ENCODE data around the gene HIP1.
"Not testable (repeated sequence)": the region's sequence is repeated elsewhere in the genome, so short reads cannot be mapped to it uniquely, and the experiment has no call there.

Gene HIP1

DNA sequence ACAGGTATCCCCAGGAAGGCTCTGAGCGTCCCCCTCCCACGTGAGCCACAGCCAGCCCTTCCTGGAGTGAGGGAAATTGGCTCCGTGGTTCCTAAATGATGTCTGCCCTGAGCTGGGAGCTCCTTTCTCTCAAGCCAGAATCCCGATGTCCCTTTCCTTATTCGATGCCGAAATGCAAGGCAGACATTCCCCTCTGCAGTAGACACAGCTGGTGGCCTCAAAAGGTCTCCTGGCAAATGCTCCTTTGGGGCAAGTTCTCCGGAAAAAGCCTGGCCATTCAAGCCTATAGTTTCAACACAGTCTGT, 98.9 kb downstream of the HIP1 start:
- DNase-seq (ENCODE audit: low spot score) = peak; percentile 30

DNA sequence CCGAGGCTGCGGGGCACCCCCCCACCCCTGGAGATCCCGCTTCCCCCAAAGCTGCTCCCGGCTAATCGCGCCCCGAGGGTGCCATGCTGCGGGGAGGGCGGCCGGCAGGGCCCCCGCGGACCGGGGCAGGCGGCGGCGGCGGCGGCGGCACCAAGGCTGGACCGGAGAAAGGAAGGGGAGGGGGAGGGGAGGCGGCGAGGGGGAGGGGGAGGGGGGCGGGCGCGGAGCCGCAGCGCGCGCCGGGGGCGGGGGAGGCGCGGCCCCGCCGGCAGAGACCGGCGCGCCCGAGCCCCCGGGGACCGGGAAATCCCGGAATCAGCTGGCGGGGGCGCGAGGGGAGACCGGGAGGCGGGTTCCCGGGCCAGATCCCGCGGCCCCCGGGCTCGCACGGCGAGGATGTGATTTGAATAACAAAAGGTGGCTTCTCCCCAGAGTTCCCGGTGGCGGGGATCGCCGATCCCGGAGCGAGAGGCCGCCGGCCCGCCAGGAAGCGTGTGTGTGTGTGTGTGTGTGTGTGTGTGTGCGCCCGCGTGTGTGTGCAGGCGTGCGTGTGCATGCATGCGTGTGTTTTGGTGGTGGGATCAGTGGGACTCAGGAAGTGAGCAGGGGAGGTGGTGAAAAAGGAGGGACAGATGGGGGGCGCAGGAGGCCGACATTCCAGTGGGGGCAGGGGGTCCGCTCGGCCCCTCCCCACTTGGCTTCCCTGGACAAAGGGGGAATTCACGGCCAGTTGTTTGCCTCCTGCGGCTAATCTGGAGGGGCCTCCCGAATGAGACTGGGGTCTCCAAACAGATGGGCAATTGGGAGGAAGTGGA, 99.5 kb downstream of the HIP1 start:
- peak; percentile 45 for DNase-seq (ENCODE audit: low spot score)

DNA sequence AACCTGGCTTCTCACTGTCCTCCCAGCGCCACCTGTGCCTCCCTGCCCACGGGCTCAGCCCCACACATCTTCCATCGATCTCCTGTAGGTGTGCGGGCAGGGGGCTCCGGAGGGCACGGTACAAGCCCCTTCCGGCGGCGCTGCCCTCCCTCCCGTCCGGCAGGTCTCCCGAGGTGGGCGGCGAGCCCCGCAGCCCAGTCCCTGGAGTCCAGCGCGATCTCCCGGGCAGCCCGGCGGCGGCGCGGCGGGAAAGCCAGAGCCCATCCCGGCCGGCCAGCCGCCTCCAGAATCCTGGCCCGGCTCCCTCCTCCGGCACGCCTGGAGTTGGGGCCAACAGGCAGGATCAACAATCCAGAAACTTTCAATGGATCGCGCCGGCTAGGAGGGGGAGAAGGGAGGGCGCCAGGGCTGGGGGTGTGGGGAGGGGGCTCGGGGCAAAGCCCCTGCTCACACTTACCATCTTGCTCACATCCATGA, 100.1 kb downstream of the HIP1 start:
- DNase-seq (ENCODE audit: low spot score) = peak; percentile 53

DNA sequence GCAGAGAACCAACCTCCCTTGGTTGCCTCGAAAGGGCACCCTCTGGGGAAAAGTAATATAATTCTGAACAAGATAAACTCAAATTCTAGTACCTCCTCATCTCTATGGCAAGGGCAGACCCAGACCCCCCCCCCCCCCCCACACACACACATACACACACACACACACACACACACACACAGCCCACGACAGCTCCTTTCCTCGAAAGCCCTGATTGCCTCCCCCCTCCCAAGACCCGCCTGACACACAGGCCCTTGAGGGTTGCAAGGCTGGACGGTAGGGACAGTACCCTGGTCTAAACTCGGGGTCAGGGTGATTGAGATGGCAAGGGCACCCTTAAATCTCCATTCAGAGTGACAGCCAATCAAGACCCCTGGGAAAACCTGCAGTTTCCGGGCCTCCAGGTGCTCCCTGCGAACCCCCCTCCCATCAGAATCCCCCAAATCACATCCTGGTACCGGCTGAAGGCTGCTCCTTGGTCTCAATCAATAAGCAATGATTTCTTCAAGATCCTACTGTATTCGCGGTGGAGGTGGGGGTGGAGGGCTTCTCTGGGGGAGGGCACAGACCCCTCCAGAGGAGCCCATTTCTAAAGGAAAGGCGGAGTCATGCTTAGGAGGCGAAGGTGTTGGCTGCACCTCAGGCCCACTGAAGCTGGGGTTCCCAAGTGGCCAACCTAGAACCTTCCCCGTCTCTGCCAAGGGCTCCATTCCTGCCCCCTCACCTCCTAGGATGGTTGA, 100.7 kb downstream of the HIP1 start:
- no peak for DNase-seq (ENCODE audit: low spot score)

DNA sequence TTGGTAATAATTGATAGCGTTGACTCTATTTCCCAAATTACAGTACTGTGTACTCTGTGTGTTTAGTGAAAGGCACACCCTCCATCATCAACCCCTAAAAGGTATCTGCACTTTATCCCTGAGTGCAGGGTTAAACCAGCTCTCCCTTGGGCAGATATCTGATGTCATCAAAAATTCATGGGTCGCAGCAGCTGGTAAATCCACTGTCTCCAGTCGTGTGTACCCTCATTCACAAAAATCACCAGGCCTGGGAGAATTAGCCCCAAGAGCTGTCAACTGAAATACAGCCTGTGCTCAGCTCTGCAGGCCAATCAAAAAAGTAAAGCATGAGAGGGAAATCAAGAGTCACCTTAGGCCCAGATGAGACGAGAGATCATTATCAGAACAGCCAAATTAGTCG, 103.7 kb downstream of the HIP1 start:
- no peak for DNase-seq (ENCODE audit: low spot score)

DNA sequence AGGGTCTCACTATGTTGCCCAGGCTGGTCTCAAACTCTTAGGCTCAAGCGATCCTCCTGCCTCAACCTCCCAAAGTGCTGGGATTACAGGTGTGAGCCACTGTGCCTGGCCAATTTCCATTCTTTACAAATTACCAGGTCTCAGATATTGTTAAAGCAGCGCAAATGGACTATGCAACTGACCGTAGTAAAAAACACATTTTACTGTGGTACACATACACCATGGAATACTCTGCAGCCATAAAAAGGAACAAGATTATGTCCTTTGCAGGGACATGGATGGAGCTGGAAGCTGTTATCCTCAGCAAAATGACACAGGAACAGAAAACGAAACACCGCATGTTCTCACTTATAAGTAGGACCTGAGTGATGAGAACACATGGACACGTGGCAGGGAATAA, 106.2 kb downstream of the HIP1 start:
- DNase-seq (ENCODE audit: low spot score) = not testable (repeated sequence)

DNA sequence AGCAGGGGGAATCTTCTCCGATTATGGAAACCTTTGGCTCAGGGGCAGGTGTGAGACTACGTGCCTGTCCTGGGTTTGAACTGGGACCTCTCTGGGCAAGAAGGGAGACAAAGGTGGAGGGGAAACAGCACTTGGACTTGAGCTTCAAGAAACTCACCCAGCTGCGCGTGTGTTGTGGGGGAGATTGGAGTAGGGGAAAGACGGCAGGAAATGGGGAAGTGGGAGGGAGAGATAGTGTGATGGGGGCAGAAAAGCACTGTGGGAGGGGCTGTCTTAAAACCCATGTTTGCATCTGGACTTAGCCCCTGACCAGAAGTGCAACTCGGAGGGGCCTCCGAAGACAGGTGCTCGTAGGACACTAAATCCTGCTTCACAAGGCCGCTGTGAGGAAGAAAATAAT, 107.0 kb downstream of the HIP1 start:
- no peak for DNase-seq (ENCODE audit: low spot score)

DNA sequence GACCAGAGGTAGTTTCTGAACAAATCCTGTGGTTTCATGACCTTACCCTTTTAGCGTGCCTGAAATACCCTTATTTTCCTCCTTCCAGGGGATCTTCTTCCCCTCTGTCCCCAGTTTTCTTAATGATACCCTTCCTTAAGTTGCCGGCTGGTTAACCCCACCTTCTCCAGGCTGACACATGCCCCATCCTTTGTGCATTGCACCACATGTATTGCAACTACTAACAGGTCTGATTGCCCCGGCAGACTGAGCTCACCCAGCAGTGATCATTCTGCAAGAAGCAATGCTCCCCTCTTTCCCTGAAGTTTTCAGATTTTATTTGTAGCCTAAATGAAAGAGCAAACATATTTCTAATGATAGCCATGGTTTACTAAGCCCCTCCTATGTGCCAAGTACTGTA, 108.2 kb downstream of the HIP1 start:
- DNase-seq (ENCODE audit: low spot score) = no peak

DNA sequence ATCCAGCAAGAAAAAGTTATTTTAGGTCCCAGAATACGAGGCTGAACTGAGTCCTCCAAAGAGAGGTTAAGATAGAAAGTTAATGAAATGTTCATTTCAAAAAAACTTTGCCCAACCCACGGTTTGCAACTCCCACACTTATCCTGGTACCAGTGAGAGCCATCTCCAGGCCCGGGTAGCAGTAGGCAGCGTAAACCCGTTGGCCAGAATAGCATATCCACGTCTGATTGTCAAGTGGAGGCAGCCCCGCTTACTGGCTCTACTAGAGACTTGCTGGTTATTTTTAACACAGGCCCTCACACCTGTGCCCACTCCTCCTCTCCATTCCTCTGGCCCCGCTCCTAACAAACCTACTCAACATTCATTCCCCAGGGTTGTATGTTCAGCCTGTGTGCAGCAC, 109.7 kb downstream of the HIP1 start:
- no peak for DNase-seq (ENCODE audit: low spot score)

DNA sequence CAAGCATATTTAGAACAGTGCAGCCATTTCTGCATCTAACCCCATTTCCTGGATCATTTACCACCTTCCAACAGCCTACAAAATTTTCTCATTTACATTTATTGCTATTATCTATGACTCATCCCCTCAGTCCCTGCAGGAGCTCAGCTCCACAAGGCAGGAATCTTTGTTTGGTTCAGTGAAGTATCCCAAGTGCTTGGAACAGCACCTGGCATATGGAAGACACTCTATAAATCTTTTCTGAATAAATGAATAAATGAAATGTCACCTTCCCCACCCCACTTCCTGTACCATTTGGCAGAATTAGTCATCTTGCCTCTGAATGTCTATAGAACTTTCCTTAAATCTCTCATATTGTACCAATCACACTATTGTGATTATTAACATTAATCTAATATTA, 110.7 kb downstream of the HIP1 start:
- DNase-seq (ENCODE audit: low spot score) = no peak

DNA sequence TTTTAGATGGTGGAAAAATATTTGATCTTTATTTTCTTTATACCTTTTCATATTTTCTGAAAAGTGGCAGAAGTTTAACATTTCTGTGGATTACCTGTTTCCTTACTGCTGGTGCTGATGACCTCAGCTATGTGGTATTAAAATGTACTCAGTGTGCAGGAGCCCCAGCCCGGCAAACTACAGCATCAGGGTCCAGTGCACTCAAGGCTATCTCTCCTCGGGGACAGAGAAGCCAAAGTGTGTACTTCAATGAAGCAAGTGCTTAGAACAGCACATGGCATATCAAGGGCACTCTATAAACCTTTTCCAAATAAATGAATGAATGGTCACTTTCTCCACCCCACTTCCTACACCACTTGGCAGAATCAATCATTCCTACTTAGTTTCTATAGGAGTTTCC, 111.8 kb downstream of the HIP1 start:
- DNase-seq (ENCODE audit: low spot score) = no peak

DNA sequence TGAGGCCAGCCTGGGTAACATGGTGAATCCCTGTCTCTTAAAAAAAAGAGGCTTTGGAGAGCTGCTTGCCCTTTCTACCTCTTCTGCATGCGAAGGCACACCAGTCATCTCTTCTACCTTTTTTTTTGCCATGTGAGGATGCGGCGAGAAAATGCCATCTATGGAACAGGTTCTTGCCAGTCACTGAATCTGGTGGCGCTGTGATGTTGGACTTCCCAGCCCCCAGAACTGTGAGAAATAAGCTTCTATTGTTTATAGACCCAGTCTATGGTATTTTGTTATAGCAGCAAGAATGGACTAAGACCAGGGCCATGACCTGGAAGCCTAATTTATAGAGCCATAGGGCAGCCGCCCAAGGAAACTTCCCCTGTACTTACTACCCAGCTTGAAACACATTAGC, 112.9 kb downstream of the HIP1 start:
- DNase-seq (ENCODE audit: low spot score) = no peak

DNA sequence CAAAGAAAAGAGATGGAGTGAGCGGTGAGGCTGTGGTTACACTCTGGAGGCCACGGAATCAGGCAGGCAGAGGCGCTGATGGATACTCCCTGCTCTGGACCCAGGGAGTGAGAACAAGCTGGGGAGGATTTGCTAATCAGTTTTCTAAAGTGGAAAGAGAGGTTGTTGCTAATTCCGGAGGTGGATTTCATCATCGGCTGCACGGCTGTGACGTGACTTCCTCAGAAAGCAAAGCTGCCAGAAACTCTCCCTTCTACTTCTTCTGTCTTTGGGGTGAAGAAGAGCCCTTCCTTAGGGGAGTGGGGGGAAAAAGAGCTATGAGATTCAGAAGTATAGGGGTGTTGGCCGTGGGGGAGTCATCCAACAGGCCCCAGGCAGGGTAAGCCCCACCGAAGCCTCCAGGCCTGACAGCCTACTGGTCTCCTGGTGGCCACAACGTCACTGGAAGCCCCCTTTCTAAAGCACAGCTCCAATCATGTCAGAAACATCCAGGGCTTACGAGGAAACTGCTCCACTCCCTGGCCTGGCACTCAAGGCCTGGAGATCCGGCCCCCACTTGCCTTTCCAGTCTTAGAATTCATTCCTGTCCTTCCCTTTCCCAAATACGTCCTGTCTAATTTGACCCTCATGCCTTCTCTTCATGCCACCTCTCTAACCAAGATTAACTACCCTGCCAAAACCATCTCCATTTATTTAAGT, 114.5 kb downstream of the HIP1 start:
- no peak for DNase-seq (ENCODE audit: low spot score)

DNA sequence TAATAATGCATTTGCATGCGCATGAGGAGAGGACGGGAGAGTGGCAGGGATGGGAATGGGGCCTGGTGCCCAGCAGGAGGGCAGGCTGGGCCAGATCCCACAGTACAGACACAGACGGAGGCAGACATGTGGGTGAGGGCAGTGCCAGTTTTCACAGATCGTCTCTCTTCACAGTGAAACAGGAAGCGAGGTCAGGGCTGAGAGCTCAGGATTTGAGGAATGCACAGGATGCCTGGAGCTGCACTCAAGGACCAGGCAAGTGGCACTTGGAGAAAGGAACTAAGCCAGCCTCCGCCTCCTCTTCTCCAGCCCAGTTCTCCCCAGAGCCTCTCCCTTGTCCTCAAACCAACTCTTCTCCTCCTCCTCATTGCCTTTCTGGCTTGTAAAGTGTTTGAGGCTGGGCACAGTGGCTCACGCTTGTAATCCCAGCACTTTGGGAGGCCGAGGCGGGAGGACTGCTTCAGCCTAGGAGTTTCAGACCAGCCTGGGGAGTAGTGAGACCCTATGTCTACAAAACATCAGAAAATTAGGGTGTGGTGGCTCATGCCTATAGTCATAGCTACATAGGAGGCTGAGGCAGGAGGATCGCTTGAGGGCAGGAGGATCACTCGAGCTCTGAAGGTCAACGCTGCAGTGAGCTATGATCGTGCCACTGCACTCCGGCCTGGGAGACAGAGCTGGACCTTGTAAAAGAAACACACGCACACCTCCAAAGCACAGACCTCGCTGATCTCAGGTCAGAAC, 115.2 kb downstream of the HIP1 start:
- DNase-seq (ENCODE audit: low spot score) = no peak

DNA sequence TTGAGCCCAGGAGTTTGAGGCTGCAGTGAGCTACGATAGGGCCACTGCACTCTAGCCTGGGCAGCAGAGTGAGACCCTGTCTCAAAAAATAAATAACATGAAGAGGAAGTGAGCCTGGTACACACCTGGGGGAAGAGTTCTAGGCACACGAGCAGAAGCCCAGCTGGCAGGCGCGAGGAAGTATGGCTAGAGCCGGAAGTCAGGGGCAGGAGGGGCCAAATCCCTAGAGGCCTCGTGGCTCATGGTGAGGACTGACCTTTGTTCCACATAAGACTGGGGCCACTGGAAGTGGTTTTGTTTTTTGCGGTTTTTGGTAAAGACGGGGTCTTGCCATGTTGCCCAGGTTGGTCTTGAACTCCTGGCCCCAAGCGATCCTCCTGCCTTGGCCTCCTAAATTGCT, 117.6 kb downstream of the HIP1 start:
- no peak for DNase-seq (ENCODE audit: low spot score)

DNA sequence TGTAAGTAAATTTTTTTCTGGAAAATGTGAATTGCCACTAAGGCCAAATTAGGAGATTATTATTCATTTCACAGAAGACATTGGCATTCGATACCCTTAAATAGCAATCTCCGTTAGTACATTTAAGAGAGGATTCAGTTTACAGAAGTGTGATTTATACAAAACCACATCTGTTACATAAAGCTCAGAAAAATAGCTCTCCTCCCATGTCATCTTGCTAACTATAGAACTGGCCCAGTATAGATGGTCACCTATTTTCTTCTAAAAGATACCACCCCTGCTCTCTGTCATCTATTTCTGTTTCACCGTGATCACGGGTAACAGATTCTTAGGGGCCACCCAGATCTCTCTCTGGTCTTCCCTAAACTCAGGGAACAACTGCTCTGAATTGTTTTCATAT, 119.1 kb downstream of the HIP1 start:
- no peak for DNase-seq (ENCODE audit: low spot score)

DNA sequence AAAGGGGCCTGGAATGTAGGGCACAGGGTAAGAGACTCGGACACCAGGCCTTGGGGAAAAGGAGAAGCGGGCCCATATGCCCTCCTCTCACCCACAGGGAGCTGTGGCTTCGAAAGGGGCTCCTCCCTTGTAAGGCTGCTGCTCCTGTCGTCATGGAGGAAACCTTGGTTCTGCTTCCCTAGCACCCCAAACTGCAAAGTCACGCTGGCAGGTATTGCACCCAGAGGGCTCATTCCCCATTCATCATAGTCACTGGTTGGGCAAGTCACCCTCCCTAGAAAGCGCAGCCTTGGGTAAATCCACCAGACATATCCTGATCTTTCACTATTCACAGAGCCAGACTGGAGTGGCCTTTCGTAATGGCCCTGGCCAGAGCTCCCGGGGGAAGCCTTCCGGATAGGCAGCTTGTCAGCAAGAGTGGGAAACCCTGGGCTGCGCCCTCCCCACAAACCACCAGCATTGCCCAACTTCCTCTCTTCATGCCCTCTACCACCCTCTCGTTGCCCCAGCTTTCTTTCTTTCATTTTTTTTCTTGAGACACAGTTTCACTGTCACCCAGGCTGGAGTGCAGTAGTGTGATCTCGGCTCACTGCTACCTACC, 121.0 kb downstream of the HIP1 start:
- no peak for DNase-seq (ENCODE audit: low spot score)

DNA sequence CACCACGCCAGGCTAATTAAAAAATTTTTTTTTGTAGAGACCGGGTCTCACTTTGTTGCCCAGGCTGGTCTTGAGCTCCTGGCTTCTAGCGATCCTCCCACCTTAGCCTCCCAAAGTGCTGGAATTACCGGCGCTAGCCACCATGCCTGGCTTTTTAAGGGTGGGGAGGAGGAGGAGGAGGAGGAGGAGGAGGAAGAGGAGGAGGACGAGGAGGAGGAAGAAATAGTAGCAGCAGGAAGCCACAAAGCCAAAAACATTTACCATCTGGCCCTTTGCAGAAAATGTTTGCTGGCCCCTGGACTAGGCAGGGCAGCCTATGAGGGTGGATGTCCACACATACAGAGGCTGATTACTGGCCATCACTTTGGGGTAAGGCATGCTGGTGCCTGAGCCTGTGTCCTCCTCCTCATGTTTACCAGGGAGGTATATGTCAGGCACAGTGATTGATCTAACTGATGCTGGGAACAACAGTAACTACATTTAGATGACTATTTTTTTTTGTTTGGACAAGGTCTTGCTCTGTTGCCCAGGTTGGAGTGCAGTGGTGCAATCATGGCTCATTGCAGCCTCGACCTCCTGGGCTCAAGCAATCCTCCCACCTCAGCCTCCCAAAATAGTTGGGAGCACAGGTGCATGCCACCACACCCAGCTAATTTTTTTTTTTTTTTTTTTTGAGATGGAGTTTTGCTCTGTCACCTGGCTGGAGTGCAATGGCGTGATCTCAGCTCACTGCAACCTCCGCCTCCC, 122.1 kb downstream of the HIP1 start:
- DNase-seq (ENCODE audit: low spot score) = no peak

DNA sequence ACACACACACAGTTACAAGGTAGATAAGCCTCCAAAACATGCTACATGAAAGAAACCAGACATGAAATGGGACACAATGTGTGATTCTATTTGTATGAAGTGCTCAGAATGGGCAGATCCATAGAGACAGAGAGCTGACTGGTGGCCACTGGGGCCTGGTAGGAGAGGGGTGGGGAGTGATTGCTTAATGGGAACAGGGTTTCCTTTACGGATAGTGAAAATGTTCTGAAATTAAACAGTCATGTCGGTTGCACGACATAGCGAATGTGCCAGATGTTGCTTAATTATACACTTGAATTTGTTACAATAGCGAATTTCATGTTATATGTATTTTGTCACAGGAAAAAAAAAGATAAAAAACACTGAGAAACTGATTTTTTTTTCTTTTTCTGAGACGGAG, 124.3 kb downstream of the HIP1 start:
- DNase-seq (ENCODE audit: low spot score) = no peak

DNA sequence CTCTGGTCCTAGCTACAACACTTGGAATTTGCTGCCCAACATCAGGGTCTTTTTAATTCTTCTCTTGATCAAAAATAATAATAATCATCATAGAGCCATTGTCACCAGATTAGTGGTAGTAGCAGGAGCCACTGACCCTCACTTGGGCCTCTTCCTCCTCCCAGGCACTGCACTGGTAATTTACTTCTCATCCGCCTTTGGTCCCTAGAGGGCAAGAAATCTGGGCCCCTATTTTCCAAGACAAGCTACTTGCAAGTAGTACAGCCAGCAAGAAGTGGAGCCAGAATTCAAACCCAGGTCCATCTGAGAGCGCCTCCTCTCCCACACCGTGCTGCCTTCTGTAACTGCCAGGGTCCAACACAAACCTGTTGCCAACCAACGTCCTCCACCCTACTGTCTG, 125.4 kb downstream of the HIP1 start:
- no peak for DNase-seq (ENCODE audit: low spot score)

DNA sequence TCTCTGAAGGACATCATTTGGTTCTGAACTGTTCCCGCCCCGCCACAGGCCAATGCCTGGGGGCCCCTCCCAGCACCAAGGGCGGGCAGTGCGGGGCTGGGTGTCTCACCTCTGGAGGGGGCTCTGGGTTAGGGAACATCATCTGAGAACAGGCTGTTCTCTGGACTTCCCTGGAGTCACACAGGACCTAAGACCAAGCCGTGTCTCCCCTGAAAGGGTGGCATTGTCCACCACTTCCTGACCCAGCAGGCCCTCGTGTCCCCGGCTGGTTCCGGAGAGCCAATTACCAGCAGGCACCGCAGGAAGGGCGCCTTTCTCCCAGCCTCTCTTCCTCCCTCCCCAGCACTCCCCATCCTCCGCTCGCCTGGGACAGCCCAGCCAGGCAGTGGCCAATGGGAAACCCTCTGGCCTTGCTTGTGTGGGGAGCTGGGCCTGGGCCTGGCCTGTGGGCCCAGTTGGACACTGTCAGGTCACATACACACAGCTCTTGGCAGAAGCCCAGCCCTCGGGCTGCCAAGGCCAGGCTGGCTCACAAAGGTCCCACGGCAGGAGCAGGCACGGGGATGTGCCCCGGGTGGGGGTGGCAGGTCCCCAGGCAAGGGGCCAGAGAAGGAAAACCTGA, 127.1 kb downstream of the HIP1 start:
- no peak for DNase-seq (ENCODE audit: low spot score)

Data from HuH-7 (cell line).